CD14-positive monocyte (primary cell): ENCODE measurements around the gene MYO7B. TPM values are rescaled to one million over a fixed set of nuclear protein-coding genes. Genes with fewer than 3 reads are reported as not detected.
A peak's percentile ranks its signal among the peaks of the same experiment; 100 is the strongest.

ENCODE experiments used
- DNase-seq, 3 donors: peaks; one replicate each; pipeline ENCODE4 v3.0.0-alpha.2; 2011 to 2022
- H2AFZ ChIP-seq: 2 replicates; pipeline ENCODE4 v1.6.0; 2012; ENCODE audit warnings: mild to moderate bottlenecking, low read depth, low read length, inconsistent platforms; ENCODE audit not compliant: insufficient read depth, poor library complexity, severe bottlenecking
- H3K27ac ChIP-seq, 2 donors: 1 replicate in 1 of 2; 2 replicates in 1 of 2; pipeline ENCODE4 v1.5.1; 2012 to 2013; ENCODE audit warnings: low read length in 2 of 2, control low read depth in 1 of 2, inconsistent platforms in 1 of 2, low read depth in 1 of 2, mild to moderate bottlenecking in 1 of 2
- H3K27me3 ChIP-seq, 2 donors: one replicate each; pipeline versions ENCODE4 v1.6.0 to v1.6.1; 2011 to 2013; ENCODE audit warnings: low read length in 2 of 2; ENCODE audit not compliant: control insufficient read depth in 2 of 2, insufficient read depth in 2 of 2
- H3K36me3 ChIP-seq, 2 donors: replicated peaks in 1 of 2; 1 replicate in 1 of 2; 2 replicates in 1 of 2; pipeline versions ENCODE4 v1.5.1 to v1.6.1; 2012 to 2013; ENCODE audit warnings: low read length in 2 of 2, control low read depth in 1 of 2, inconsistent platforms in 1 of 2, mild to moderate bottlenecking in 1 of 2; ENCODE audit not compliant: insufficient read depth in 2 of 2, control insufficient read depth in 1 of 2
- H3K4me1 ChIP-seq, 2 donors: 1 replicate in 1 of 2; 2 replicates in 1 of 2; pipeline versions ENCODE4 v1.5.1 to v1.6.1; 2012 to 2013; ENCODE audit warnings: low read length in 2 of 2, control low read depth in 1 of 2, inconsistent platforms in 1 of 2, mild to moderate bottlenecking in 1 of 2, moderate library complexity in 1 of 2; ENCODE audit not compliant: insufficient read depth in 2 of 2, control insufficient read depth in 1 of 2
- H3K4me2 ChIP-seq: replicated peaks from 2 replicates; pipeline ENCODE3; 2012; ENCODE audit warnings: low read length, moderate library complexity, mild to moderate bottlenecking; ENCODE audit not compliant: poor library complexity, severe bottlenecking; ENCODE audit errors: extremely low read depth
- H3K4me3 ChIP-seq, 3 experiments: fragments of 200-600 bp in 1 of 3; sonication (generic) in 1 of 3; replicated peaks in 1 of 3; 1 replicate in 2 of 3; 2 replicates in 1 of 3; pipeline ENCODE4 v1.5.1; 2011 to 2013; ENCODE audit warnings: low read length in 3 of 3, mild to moderate bottlenecking in 3 of 3, control low read depth in 2 of 3, low read depth in 2 of 3, inconsistent platforms in 1 of 3, moderate library complexity in 1 of 3
- H3K79me2 ChIP-seq: 2 replicates; pipeline ENCODE4 v1.6.0; 2012; ENCODE audit warnings: mild to moderate bottlenecking, control low read depth, inconsistent platforms, low read length, moderate library complexity; ENCODE audit not compliant: insufficient read depth
- H3K9ac ChIP-seq: 2 replicates; pipeline ENCODE4 v1.6.0; 2017; ENCODE audit warnings: low read length, mild to moderate bottlenecking; ENCODE audit not compliant: insufficient read depth, poor library complexity, severe bottlenecking
- H3K9me3 ChIP-seq, 2 donors: replicated peaks in 1 of 2; 1 replicate in 1 of 2; 2 replicates in 1 of 2; pipeline versions ENCODE4 v1.5.1 to v1.6.1; 2012 to 2013; ENCODE audit warnings: low read length in 2 of 2, control low read depth in 1 of 2; ENCODE audit not compliant: control insufficient read depth in 1 of 2, insufficient read depth in 1 of 2
- H4K20me1 ChIP-seq: 2 replicates; pipeline ENCODE4 v1.6.0; 2012; ENCODE audit warnings: mild to moderate bottlenecking, low read length, control low read depth, moderate library complexity; ENCODE audit not compliant: insufficient read depth
- H3K27ac Mint-ChIP-seq, 7 donors: one replicate each; pipeline ENCODE4 v1.8.0; 2020; ENCODE audit warnings: mild to moderate bottlenecking in 7 of 7, mixed read lengths in 7 of 7, moderate library complexity in 6 of 7, inconsistent platforms in 2 of 7
- H3K27me3 Mint-ChIP-seq, 3 donors: one replicate each; pipeline ENCODE4 v1.8.0; 2021 to 2022; ENCODE audit warnings: low read depth in 3 of 3, mild to moderate bottlenecking in 3 of 3, mixed read lengths in 3 of 3, moderate library complexity in 3 of 3, inconsistent platforms in 1 of 3
- H3K36me3 Mint-ChIP-seq, 2 donors: one replicate each; pipeline ENCODE4 v1.8.0; 2020; ENCODE audit warnings: mixed read lengths in 2 of 2, inconsistent platforms in 1 of 2, mild to moderate bottlenecking in 1 of 2
- H3K4me1 Mint-ChIP-seq: one replicate; pipeline ENCODE4 v1.8.0; 2020; ENCODE audit warnings: mild to moderate bottlenecking, mixed read lengths
- H3K4me3 Mint-ChIP-seq, 2 donors: one replicate each; pipeline ENCODE4 v1.8.0; 2020; ENCODE audit warnings: mild to moderate bottlenecking in 2 of 2, mixed read lengths in 2 of 2, moderate library complexity in 1 of 2
- H3K9me3 Mint-ChIP-seq, 7 donors: one replicate each; pipeline ENCODE4 v1.8.0; 2020 to 2022; ENCODE audit warnings: mixed read lengths in 7 of 7, mild to moderate bottlenecking in 6 of 7, moderate library complexity in 6 of 7, inconsistent platforms in 2 of 7
- CTCF ChIP-seq: fragments of 200-600 bp; IDR thresholded peaks from one replicate; pipeline ENCODE4 v1.8.0; 2022; ENCODE audit warnings: antibody characterized with exemption, mild to moderate bottlenecking
- WGBS: methylation state at CpG from one replicate; pipeline ENCODE4 v1.1.5; 2013; ENCODE audit warnings: missing lambda C conversion rate; ENCODE audit not compliant: insufficient coverage; 5-methylcytosine and 5-hydroxymethylcytosine counted together
- intact Hi-C, 2 donors: fragments of 100-400 bp; cut with micrococcal nuclease; formaldehyde crosslinking; loops; one replicate each; pipeline versions ENCODE4 v1.15.0 to v1.15.1; 2023
- polyA plus RNA-seq, 3 donors: library from polyadenylated mRNA; depleted of rRNA in 1 of 3; unstranded in 2 of 3; stranded (reverse) in 1 of 3; fragments of 300-500 nt in 2 of 3; fragments of >200 nt in 1 of 3; fragmentation: Illumina TruSeq in 2 of 3; gene quantifications; 1 replicate in 2 of 3; 2 replicates in 1 of 3; pipeline ENCODE4 v1.2.3, GENCODE V29; 2012 to 2021

MYO7B gene
- polyA plus RNA-seq, 3 donors = 7.3 to 9.8 (median 9.0) TPM

- Mint-ChIP-seq H3K36me3 (no peaks in the 10 kb centered on the region), H3K27me3 (no peaks in the 10 kb centered on the region), H3K4me1 (peaks cover 3% of the 10 kb centered on the region), H3K27ac (no peak overlapping the region), H3K9me3 (peaks cover 0 to 2% (median 0%) of the 10 kb centered on the region in 7 donors), H3K4me3 (no peak overlapping the region)
- Histone ChIP-seq H3K9me3 (no peaks in the 10 kb centered on the region), H3K79me2 (no peaks in the 10 kb centered on the region), H3K27me3 (no peaks in the 10 kb centered on the region), H3K27ac (no peak overlapping the region), H3K36me3 (no peaks in the 10 kb centered on the region), H3K4me2 (no peak overlapping the region), H3K4me1 (no peaks in the 10 kb centered on the region), H2AFZ (peak overlapping the region; percentile 44), H3K9ac (no peak overlapping the region), H4K20me1 (no peaks in the 10 kb centered on the region), H3K4me3 (no peak overlapping the region)
- 24% methylated on average over 7 of the region's 10 CpGs for WGBS
- peak; percentile 42 to 63 (median 59) for DNase-seq
- intact Hi-C loops = loop anchor here (2.0 kb wide), 1 partner anchor 57 kb away; no protein-coding TSS in a partner anchor
- TF ChIP-seq CTCF = peak; percentile 85
Measured at GRCh38 chr2:127591221-127591923, 55.9 kb downstream of the MYO7B start.

GRCh38 chr2:127592761-127593227 is 57.3 kb downstream of the MYO7B start:
- Histone ChIP-seq H3K79me2 (no peaks in the 10 kb centered on the region), H3K27ac (no peak overlapping the region), H4K20me1 (no peaks in the 10 kb centered on the region), H3K9me3 (no peaks in the 10 kb centered on the region), H3K4me3 (no peak overlapping the region), H3K4me1 (no peaks in the 10 kb centered on the region), H3K9ac (no peak overlapping the region), H3K36me3 (no peaks in the 10 kb centered on the region), H2AFZ (no peak overlapping the region), H3K4me2 (no peak overlapping the region), H3K27me3 (no peaks in the 10 kb centered on the region)
- DNase-seq = no peak
- Mint-ChIP-seq H3K27me3 (no peaks in the 10 kb centered on the region), H3K27ac (no peak overlapping the region), H3K4me3 (no peak overlapping the region), H3K36me3 (no peaks in the 10 kb centered on the region), H3K9me3 (peaks cover 0 to 2% (median 0%) of the 10 kb centered on the region in 7 donors), H3K4me1 (peaks cover 3% of the 10 kb centered on the region)
- WGBS = 97% methylated on average over 35 of the region's 37 CpGs
- intact Hi-C loops = no loop called here
- TF ChIP-seq CTCF = no peak
